B cell (primary cell): ENCODE measurements around the gene MUC5AC. TPM values are rescaled to one million over a fixed set of nuclear protein-coding genes. Genes with fewer than 3 reads are reported as not detected.

Source experiments
- ATAC-seq: fragments of 200-7000 bp; cut with Tn5 transposase; one replicate; pipeline ENCODE4 v1.10.0; 2021; ENCODE audit warnings: low read depth, mild to moderate bottlenecking, moderate number of reproducible peaks, moderate library complexity
- CTCF ChIA-PET: fragments of 350-600 bp; sonication (Branson Sonifier 250); formaldehyde crosslinking; loops from one replicate; lab custom pipeline; 2021; ENCODE audit warnings: antibody characterized with exemption, inconsistent platforms; lab: Charles Lee
- POLR2A ChIA-PET: fragments of 350-600 bp; sonication (Branson Sonifier 250); formaldehyde crosslinking; loops from one replicate; lab custom pipeline; 2021; ENCODE audit warnings: antibody characterized with exemption; lab: Charles Lee
- DNase-seq: peaks from one replicate; pipeline ENCODE4 v3.0.0; 2013
- H2AFZ ChIP-seq: 2 replicates; pipeline ENCODE4 v1.6.1; 2012; ENCODE audit warnings: mild to moderate bottlenecking, low read depth, low read length; ENCODE audit not compliant: insufficient read depth, poor library complexity, severe bottlenecking
- H3K27ac ChIP-seq, 2 donors: 1 replicate in 1 of 2; 2 replicates in 1 of 2; pipeline ENCODE4 v1.5.1; 2012 to 2013; ENCODE audit warnings: low read length in 2 of 2, mild to moderate bottlenecking in 2 of 2, moderate library complexity in 1 of 2
- H3K27me3 ChIP-seq, 4 experiments: fragments of 200-600 bp in 1 of 4; sonication (generic) in 1 of 4; replicated peaks in 1 of 4; 1 replicate in 2 of 4; 2 replicates in 2 of 4; pipeline versions ENCODE4 v1.6.1 to v1.7.0; 2013 to 2016; ENCODE audit warnings: low read length in 3 of 4, mild to moderate bottlenecking in 2 of 4, mixed read lengths in 1 of 4, moderate library complexity in 1 of 4; ENCODE audit not compliant: insufficient read depth in 4 of 4, control insufficient read depth in 3 of 4; ENCODE audit errors: control extremely low read depth in 1 of 4
- H3K36me3 ChIP-seq, 2 experiments: replicated peaks in 1 of 2; 1 replicate in 1 of 2; 2 replicates in 1 of 2; pipeline versions ENCODE4 v1.6.1 to v1.7.1; 2013; ENCODE audit warnings: low read length in 1 of 2; ENCODE audit not compliant: insufficient read depth in 2 of 2, control insufficient read depth in 1 of 2; ENCODE audit errors: control extremely low read depth in 1 of 2, extremely low read depth in 1 of 2
- H3K4me1 ChIP-seq, 2 donors: fragments of 200-600 bp in 1 of 2; sonication (generic) in 1 of 2; 1 replicate in 1 of 2; 2 replicates in 1 of 2; pipeline versions ENCODE4 v1.5.1 to v1.6.1; 2013 to 2017; ENCODE audit warnings: low read length in 2 of 2; ENCODE audit not compliant: control insufficient read depth in 2 of 2, insufficient read depth in 2 of 2
- H3K4me2 ChIP-seq: replicated peaks from 2 replicates; pipeline ENCODE3; 2012; ENCODE audit warnings: mild to moderate bottlenecking, low read depth, low read length; ENCODE audit not compliant: poor library complexity, severe bottlenecking
- H3K4me3 ChIP-seq, 5 experiments: fragments of 200-600 bp in 1 of 5; sonication (generic) in 1 of 5; 1 replicate in 3 of 5; 2 replicates in 2 of 5; pipeline versions ENCODE4 v1.5.1 to v1.7.0; 2011 to 2016; ENCODE audit warnings: low read length in 4 of 5, mild to moderate bottlenecking in 4 of 5, low read depth in 2 of 5, control low read depth in 1 of 5, moderate library complexity in 1 of 5; ENCODE audit not compliant: insufficient read depth in 1 of 5; ENCODE audit errors: control extremely low read depth in 1 of 5, extremely low read depth in 1 of 5
- H3K79me2 ChIP-seq: fragments of 200-600 bp; sonication (generic); one replicate; pipeline ENCODE4 v1.6.0; 2016; ENCODE audit warnings: low read length; ENCODE audit not compliant: control insufficient read depth, insufficient read depth
- H3K9ac ChIP-seq: fragments of 200-600 bp; sonication (generic); 2 replicates; pipeline ENCODE4 v1.6.1; 2017; ENCODE audit warnings: mild to moderate bottlenecking, low read length, moderate library complexity
- H3K9me3 ChIP-seq, 3 donors: one replicate each; pipeline versions ENCODE4 v1.6.1 to v1.7.1; 2013; ENCODE audit warnings: low read length in 2 of 3; ENCODE audit not compliant: control insufficient read depth in 2 of 3, insufficient read depth in 1 of 3; ENCODE audit errors: control extremely low read depth in 1 of 3
- H4K20me1 ChIP-seq: 2 replicates; pipeline ENCODE4 v1.6.0; 2012; ENCODE audit warnings: mild to moderate bottlenecking, low read length; ENCODE audit not compliant: insufficient read depth, control insufficient read depth, poor library complexity, severe bottlenecking
- H3K27ac Mint-ChIP-seq: one replicate; pipeline ENCODE4 v1.8.0; 2021; ENCODE audit warnings: mixed read lengths
- H3K27me3 Mint-ChIP-seq: one replicate; pipeline ENCODE4 v1.8.0; 2021; ENCODE audit warnings: mixed read lengths
- H3K4me1 Mint-ChIP-seq: one replicate; pipeline ENCODE4 v1.8.0; 2021; ENCODE audit warnings: mixed read lengths
- H3K4me3 Mint-ChIP-seq: one replicate; pipeline ENCODE4 v1.8.0; 2021; ENCODE audit warnings: mixed read lengths
- H3K9me3 Mint-ChIP-seq: one replicate; pipeline ENCODE4 v1.8.0; 2022; ENCODE audit warnings: mixed read lengths; ENCODE audit not compliant: insufficient read depth
- EZH2 ChIP-seq: IDR thresholded peaks from 2 replicates; pipeline ENCODE4 v1.6.1; 2012; ENCODE audit warnings: borderline replicate concordance, low read depth, mild to moderate bottlenecking, moderate library complexity, low read length; ENCODE audit not compliant: insufficient read depth, poor library complexity, severe bottlenecking
- WGBS: methylation state at CpG from one replicate; pipeline ENCODE4 v1.1.5; 2013; ENCODE audit warnings: missing lambda C conversion rate; ENCODE audit not compliant: insufficient coverage; 5-methylcytosine and 5-hydroxymethylcytosine counted together
- intact Hi-C: fragments of 100-400 bp; cut with micrococcal nuclease; formaldehyde crosslinking; loops from one replicate; pipeline ENCODE4 v1.10.0; 2022
- polyA plus RNA-seq: library from polyadenylated mRNA; depleted of rRNA; stranded (reverse); fragments of >200 nt; gene quantifications from 2 replicates; pipeline ENCODE4 v1.2.3, GENCODE V29; 2012
- total RNA-seq, 2 donors: library from RNA; stranded (reverse); fragments of 120-200 nt in 1 of 2; gene quantifications; 1 replicate in 1 of 2; 2 replicates in 1 of 2; pipeline versions ENCODE4 v1.2.3 to v1.2.4, GENCODE V29; 2013 to 2022
- TF ChIP-seq, protein P1 (sequence below): fragments of 200-600 bp; IDR thresholded peaks from one replicate; pipeline ENCODE4 v1.8.0; 2022; ENCODE audit warnings: antibody characterized with exemption, mild to moderate bottlenecking

The MUC5AC gene
- total and polyA plus RNA-seq, 2 donors (not counting 1 experiment from before 2014, with no cell fraction given), result not detected

DNA sequence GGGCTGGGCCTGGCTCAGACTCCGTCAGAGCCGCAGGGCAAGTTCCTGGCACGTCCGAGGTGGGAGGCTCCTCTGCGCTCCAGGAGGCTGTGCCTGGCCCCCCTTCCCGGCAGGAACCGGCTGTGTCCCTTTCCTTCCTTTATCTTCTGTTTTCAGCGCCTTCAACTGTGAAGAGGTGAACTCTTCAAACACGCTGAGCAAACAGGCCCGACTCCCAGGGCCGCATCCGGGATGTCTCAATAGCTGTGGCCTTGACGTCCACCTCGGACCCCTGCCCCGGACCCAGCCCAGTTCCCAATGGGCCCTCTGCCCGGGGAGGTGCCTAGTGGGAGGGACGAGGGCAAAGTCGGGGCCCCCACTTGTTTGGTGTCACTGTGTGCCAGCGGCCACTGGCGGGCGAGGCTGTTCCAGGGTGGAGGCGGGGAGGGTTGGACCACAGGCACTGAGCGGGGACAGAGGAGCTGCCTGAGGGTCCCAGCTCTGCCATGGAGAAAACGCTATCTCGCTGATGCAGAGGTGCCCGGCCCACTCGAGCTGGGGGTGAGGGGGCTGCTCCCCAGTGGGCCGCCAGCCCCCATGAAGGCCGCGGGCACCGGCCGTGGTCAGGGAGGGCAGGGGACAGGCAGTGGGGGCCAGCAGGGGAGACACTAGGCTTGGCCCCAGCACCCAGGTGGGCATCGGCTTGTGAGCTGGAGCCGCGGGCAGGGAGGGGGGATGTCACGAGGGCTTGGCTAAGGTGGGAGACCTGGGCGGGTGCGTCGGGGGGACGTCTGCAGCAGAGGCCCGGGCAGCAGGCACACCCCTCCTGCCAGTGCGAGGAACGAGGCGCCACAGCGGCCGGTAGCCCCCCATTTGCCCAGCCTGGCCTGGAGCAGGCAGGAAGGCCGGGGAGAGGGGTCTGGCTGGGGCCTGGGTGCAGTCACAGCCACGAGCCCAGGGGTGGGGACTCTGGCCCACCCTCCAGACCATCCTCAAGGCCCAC, 62.4 kb downstream of the MUC5AC start:
- H3K27me3 Mint-ChIP-seq, result peaks cover 8% of the 10 kb centered on the region
- no peaks in the 10 kb centered on the region for H3K4me1 ChIP-seq
- no peak overlapping the region for H3K9ac ChIP-seq
- H2AFZ ChIP-seq, result no peak overlapping the region
- ChIA-PET CTCF (no interaction called here), POLR2A (no interaction called here)
- no peaks in the 10 kb centered on the region for H3K4me1 Mint-ChIP-seq
- no peak for DNase-seq
- intact Hi-C loops, result no loop called here
- H4K20me1 ChIP-seq, result no peaks in the 10 kb centered on the region
- H3K9me3 ChIP-seq, result peaks cover 0 to 6% (median 0%) of the 10 kb centered on the region in 3 donors
- no peaks in the 10 kb centered on the region for H3K79me2 ChIP-seq
- H3K27ac ChIP-seq, result no peak overlapping the region
- H3K9me3 Mint-ChIP-seq, result no peaks in the 10 kb centered on the region
- no peak overlapping the region for H3K4me3 Mint-ChIP-seq
- TF ChIP-seq, protein P1, sequence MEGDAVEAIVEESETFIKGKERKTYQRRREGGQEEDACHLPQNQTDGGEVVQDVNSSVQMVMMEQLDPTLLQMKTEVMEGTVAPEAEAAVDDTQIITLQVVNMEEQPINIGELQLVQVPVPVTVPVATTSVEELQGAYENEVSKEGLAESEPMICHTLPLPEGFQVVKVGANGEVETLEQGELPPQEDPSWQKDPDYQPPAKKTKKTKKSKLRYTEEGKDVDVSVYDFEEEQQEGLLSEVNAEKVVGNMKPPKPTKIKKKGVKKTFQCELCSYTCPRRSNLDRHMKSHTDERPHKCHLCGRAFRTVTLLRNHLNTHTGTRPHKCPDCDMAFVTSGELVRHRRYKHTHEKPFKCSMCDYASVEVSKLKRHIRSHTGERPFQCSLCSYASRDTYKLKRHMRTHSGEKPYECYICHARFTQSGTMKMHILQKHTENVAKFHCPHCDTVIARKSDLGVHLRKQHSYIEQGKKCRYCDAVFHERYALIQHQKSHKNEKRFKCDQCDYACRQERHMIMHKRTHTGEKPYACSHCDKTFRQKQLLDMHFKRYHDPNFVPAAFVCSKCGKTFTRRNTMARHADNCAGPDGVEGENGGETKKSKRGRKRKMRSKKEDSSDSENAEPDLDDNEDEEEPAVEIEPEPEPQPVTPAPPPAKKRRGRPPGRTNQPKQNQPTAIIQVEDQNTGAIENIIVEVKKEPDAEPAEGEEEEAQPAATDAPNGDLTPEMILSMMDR, result no peak
- TF ChIP-seq EZH2, result no peak
- H3K36me3 ChIP-seq, result no peaks in the 10 kb centered on the region
- no peak overlapping the region for H3K4me3 ChIP-seq
- 69% methylated on average over 47 of the region's 48 CpGs for WGBS
- no peak overlapping the region for H3K4me2 ChIP-seq
- no peak overlapping the region for H3K27ac Mint-ChIP-seq
- ATAC-seq, result no peak
- H3K27me3 ChIP-seq, result peaks cover 0 to 2% (median 0%) of the 10 kb centered on the region in 4 experiments
